SK-N-SH treated with all-trans-retinoic acid at 6 μM for 48 hours (cell line): Measurements from ENCODE around the gene LRBA.

Experiments used
- ARNTL ChIP-seq: fragments of 450-650 bp; formaldehyde crosslinking; IDR thresholded peaks from 2 replicates; pipeline ENCODE4 v1.5.0; 2020; ENCODE audit warnings: low read depth, mild to moderate bottlenecking, moderate library complexity, borderline replicate concordance
- BACH2 ChIP-seq: fragments of 250-450 bp; sonication (Bioruptor Pico); IDR thresholded peaks from 2 replicates; pipeline ENCODE4 v1.9.0; 2021; ENCODE audit warnings: mild to moderate bottlenecking, borderline replicate concordance
- CSDC2 ChIP-seq: fragments of 250-450 bp; sonication (Bioruptor Pico); IDR thresholded peaks from 2 replicates; pipeline ENCODE4 v1.5.0; 2020; ENCODE audit warnings: mild to moderate bottlenecking, moderate library complexity
- ESRRG ChIP-seq: fragments of 250-450 bp; sonication (Bioruptor Pico); IDR thresholded peaks from 2 replicates; pipeline ENCODE4 v1.6.1; 2021; ENCODE audit warnings: mild to moderate bottlenecking
- ISL1 ChIP-seq: fragments of 250-450 bp; sonication (Bioruptor Pico); IDR thresholded peaks from 2 replicates; pipeline ENCODE4 v2.1.2; 2022; ENCODE audit warnings: mild to moderate bottlenecking, moderate library complexity
- PPARA ChIP-seq: fragments of 250-450 bp; sonication (Bioruptor Pico); IDR thresholded peaks from 2 replicates; pipeline ENCODE4 v1.5.0; 2020; ENCODE audit warnings: mild to moderate bottlenecking, borderline replicate concordance
- TOX ChIP-seq: fragments of 250-450 bp; sonication (Bioruptor Pico); IDR thresholded peaks from 2 replicates; pipeline ENCODE4 v1.8.0; 2021; ENCODE audit warnings: mild to moderate bottlenecking, moderate library complexity, borderline replicate concordance
- ZC3H10 ChIP-seq: fragments of 250-450 bp; sonication (Bioruptor Pico); IDR thresholded peaks from 2 replicates; pipeline ENCODE4 v1.5.1; 2021; ENCODE audit warnings: mild to moderate bottlenecking, moderate library complexity
- ZFP30 ChIP-seq: fragments of 450-650 bp; formaldehyde crosslinking; IDR thresholded peaks from 2 replicates; pipeline ENCODE4 v1.5.0; 2022; ENCODE audit warnings: mild to moderate bottlenecking, moderate library complexity
- TF ChIP-seq, protein P1 (sequence below): fragments of 250-450 bp; sonication (Bioruptor Pico); IDR thresholded peaks from 2 replicates; pipeline ENCODE4 v1.5.1; 2020; ENCODE audit warnings: low read depth, mild to moderate bottlenecking, moderate library complexity
- TF ChIP-seq, protein P2 (sequence below): fragments of 250-450 bp; sonication (Bioruptor Pico); IDR thresholded peaks from 2 replicates; pipeline ENCODE4 v1.8.0; 2020; ENCODE audit warnings: mild to moderate bottlenecking, moderate library complexity, borderline replicate concordance
- TF ChIP-seq, protein P3 (sequence below): fragments of 250-450 bp; sonication (Bioruptor Pico); IDR thresholded peaks from 2 replicates; pipeline ENCODE4 v1.5.1; 2021; ENCODE audit warnings: mild to moderate bottlenecking, moderate library complexity
- TF ChIP-seq, protein P4 (sequence below): fragments of 250-450 bp; sonication (Bioruptor Pico); IDR thresholded peaks from 2 replicates; pipeline ENCODE4 v1.5.0; 2020; ENCODE audit warnings: mild to moderate bottlenecking, moderate library complexity

DNA sequence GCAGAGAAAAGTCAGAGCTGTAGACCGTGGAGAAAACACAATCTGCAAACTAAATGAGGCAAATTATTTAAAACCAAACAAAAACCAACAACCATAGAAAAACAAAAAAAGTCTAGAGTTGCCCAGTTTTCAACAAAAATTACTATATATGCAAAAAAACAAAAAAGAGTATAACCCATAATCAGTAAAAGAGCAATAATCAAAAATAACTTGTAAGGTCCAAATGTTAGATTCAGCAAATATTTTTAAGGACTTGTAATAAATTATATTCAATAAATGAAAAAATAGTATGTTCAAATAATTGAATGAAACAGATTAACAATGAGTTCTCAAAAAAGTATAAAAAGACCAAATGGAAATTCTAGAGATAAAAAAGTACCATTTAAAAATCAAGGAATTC, 130.5 kb downstream of the LRBA start:
- TF ChIP-seq TOX (no peak), ZC3H10 (CRISPR knock-in tag) (no peak), ISL1 (CRISPR knock-in tag) (no peak), PPARA (CRISPR knock-in tag) (no peak), ZFP30 (CRISPR knock-in tag) (no peak), ARNTL (CRISPR knock-in tag) (no peak), BACH2 (CRISPR knock-in tag) (no peak), CSDC2 (no peak), ESRRG (CRISPR knock-in tag) (no peak)
- TF ChIP-seq, protein P1, sequence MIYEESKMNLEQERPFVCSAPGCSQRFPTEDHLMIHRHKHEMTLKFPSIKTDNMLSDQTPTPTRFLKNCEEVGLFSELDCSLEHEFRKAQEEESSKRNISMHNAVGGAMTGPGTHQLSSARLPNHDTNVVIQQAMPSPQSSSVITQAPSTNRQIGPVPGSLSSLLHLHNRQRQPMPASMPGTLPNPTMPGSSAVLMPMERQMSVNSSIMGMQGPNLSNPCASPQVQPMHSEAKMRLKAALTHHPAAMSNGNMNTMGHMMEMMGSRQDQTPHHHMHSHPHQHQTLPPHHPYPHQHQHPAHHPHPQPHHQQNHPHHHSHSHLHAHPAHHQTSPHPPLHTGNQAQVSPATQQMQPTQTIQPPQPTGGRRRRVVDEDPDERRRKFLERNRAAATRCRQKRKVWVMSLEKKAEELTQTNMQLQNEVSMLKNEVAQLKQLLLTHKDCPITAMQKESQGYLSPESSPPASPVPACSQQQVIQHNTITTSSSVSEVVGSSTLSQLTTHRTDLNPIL (CRISPR knock-in tag) = no peak
- TF ChIP-seq, protein P2, sequence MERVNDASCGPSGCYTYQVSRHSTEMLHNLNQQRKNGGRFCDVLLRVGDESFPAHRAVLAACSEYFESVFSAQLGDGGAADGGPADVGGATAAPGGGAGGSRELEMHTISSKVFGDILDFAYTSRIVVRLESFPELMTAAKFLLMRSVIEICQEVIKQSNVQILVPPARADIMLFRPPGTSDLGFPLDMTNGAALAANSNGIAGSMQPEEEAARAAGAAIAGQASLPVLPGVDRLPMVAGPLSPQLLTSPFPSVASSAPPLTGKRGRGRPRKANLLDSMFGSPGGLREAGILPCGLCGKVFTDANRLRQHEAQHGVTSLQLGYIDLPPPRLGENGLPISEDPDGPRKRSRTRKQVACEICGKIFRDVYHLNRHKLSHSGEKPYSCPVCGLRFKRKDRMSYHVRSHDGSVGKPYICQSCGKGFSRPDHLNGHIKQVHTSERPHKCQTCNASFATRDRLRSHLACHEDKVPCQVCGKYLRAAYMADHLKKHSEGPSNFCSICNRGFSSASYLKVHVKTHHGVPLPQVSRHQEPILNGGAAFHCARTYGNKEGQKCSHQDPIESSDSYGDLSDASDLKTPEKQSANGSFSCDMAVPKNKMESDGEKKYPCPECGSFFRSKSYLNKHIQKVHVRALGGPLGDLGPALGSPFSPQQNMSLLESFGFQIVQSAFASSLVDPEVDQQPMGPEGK (CRISPR knock-in tag) = no peak
- TF ChIP-seq, protein P3, sequence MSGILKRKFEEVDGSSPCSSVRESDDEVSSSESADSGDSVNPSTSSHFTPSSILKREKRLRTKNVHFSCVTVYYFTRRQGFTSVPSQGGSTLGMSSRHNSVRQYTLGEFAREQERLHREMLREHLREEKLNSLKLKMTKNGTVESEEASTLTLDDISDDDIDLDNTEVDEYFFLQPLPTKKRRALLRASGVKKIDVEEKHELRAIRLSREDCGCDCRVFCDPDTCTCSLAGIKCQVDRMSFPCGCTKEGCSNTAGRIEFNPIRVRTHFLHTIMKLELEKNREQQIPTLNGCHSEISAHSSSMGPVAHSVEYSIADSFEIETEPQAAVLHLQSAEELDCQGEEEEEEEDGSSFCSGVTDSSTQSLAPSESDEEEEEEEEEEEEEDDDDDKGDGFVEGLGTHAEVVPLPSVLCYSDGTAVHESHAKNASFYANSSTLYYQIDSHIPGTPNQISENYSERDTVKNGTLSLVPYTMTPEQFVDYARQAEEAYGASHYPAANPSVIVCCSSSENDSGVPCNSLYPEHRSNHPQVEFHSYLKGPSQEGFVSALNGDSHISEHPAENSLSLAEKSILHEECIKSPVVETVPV (CRISPR knock-in tag) = no peak
- TF ChIP-seq, protein P4, sequence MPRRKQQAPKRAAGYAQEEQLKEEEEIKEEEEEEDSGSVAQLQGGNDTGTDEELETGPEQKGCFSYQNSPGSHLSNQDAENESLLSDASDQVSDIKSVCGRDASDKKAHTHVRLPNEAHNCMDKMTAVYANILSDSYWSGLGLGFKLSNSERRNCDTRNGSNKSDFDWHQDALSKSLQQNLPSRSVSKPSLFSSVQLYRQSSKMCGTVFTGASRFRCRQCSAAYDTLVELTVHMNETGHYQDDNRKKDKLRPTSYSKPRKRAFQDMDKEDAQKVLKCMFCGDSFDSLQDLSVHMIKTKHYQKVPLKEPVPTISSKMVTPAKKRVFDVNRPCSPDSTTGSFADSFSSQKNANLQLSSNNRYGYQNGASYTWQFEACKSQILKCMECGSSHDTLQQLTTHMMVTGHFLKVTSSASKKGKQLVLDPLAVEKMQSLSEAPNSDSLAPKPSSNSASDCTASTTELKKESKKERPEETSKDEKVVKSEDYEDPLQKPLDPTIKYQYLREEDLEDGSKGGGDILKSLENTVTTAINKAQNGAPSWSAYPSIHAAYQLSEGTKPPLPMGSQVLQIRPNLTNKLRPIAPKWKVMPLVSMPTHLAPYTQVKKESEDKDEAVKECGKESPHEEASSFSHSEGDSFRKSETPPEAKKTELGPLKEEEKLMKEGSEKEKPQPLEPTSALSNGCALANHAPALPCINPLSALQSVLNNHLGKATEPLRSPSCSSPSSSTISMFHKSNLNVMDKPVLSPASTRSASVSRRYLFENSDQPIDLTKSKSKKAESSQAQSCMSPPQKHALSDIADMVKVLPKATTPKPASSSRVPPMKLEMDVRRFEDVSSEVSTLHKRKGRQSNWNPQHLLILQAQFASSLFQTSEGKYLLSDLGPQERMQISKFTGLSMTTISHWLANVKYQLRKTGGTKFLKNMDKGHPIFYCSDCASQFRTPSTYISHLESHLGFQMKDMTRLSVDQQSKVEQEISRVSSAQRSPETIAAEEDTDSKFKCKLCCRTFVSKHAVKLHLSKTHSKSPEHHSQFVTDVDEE (CRISPR knock-in tag) = no peak
